Endometrium (tissue), 2 donors: ENCODE measurements around the gene PNKD.

Experiments
- FAIRE-seq: peaks from 2 replicates; lab custom pipeline; 2012; peaks lifted over from hg19 to GRCh38; lab: Jason Lieb, UNC
- donor health status: control.
- donor health status: control.

PNKD gene

GRCh38 chr2:218315397-218315796 lies 45.1 kb downstream of the PNKD start:
- no peak for FAIRE-seq

- no peak for FAIRE-seq
Measured at GRCh38 chr2:218317303-218317630, 46.9 kb downstream of the PNKD start.

DNA sequence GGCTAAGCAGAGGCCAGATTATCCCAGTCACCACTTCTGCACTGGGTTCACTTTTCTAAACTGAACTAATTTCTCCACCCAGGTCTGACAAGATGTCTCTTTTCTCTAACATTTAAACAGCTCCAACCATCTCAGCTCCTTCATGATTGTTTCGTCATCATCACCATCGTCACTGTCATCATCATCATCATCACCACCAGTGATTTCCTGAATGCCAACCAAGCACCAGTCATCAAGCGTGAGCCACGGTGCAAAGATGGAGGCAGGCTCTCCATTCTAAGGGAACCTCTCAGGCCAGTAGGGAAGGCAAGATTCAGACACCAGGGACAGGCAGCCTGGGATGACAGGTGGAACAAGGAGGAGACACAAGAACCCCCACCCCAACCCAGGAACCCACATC lies 47.5 kb downstream of the PNKD start:
- no peak for FAIRE-seq

- FAIRE-seq = no peak
Measured at GRCh38 chr2:218318241-218318640, 47.9 kb downstream of the PNKD start.

GRCh38 chr2:218319813-218320365 lies 49.6 kb downstream of the PNKD start:
- no peak for FAIRE-seq

DNA sequence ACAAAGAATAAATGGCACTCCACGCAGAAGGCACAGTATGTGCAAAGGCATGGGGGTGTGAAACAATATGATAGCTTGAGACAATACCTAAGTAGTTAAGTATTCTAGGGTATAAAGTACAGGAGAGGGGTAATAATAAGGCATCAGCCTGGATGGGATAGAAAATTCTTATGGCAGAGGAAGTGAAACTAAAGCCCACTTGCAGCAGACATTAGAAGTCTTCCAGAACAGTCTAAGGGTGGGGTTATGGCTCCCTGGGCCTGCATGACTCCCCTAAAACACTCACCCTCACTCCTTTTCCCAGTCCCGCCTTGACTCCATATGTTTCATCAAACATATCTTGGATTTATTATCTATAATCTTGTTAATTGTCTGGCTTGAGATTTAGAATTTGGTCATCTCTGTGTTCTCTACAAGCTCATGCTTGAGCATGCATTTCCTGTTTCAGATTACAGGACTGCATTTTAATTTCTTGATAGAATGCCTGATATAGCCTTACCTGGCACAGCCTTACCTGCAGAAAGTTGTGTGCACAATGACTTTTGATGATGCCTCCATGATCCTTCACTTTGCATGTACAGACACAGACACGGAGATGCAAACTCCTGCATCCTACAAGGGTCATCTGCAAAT lies 50.5 kb downstream of the PNKD start:
- FAIRE-seq = no peak

DNA sequence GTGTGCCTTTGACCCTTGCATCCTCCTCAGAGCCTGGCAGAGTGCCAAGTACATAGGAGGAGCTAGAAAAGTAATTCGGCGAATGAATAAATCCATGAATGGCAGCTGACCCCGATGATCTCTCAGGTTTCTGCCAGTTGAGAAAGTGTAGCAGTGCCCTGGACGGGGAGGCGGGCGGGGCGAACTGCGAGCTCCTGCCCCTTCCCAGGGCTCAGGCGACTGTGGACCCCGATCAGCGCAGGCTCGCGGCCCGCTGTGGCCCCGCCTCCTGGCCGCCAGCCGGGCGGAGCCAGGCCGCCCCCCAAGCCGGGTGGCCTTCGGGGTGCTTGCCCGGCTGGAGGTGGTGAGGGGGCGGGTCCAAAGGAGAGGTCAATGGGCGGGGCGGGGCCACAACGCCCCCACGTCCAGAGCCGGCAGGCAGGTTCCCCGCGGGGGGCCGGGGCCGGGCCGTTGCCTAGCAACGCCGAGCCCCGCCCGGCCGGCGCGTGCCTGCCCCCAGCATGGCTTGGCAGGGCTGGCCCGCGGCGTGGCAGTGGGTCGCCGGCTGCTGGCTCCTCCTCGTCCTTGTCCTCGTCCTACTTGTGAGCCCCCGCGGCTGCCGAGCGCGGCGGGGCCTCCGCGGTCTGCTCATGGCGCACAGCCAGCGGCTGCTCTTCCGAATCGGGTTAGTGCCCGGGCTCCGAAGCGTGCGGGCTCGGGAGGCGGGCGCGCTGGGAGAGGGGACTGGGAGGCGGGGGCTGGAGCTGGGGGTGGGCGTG lies 52.6 kb downstream of the PNKD start:
- no peak for FAIRE-seq

DNA sequence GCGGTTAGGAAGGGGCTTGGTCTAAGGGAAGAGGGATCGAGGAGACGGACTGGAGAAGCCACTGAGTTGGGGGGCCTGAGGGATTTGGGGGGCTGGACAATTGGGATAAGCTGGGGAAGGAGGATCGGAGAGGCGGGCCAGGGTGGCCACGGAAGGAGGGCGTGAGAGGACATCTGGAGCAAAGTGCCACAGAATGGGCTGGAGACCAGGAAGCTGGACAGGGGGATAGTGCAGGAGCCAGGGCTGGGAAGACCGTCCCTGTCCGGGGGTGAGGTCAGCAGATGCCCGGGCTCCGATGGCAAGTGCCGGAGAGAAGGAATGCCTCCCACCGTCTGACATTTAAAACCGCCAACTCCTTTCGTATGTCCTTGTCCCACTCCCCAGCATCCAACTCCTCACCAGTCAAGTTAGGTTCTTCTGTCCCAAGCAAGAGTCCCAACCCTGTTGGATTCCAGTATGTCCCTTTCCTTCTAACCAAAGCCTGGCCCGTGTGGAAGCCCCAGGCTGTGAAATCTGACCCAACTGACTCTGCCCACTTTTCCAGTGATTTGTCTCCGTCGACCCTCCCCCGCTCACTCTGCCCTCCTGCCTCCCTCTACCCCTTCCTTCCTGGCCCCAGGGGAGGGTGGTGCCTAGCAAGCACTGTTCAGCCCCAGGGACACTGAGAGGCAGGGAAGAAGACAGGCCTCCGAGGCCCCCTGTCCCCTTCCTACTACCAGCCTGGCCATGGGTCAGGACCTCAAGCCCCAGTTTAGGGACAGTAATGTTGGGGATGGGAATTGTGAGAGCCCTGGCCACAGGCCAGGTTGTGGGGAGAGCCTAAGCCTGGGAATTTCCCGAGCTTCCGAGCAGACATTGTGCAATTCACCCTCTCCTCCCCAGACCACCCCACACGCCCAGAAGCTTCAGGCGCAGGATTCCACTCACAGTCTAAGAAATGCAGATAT lies 53.5 kb downstream of the PNKD start:
- no peak for FAIRE-seq

- FAIRE-seq = no peak
Measured at GRCh38 chr2:218325566-218326160, 55.3 kb downstream of the PNKD start.

DNA sequence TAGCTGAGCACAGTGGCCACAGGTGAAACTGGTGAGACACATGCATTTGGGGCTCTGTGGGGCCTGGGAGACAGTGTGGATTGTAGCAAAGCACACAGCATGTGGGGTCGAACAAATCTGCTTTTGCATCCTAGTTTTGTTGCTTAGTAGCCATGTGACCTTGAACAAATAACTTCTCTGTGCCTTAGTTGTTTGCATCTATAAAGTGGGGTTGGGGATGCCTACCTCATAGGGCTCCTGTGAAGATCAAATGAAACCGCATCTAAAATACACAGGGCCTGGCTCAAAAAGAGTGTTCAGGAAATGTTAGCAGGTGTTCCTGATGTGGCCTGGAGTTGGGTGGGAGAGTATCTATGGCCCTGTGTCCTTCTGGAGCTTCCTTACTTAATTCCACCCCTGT lies 56.0 kb downstream of the PNKD start:
- FAIRE-seq = no peak

DNA sequence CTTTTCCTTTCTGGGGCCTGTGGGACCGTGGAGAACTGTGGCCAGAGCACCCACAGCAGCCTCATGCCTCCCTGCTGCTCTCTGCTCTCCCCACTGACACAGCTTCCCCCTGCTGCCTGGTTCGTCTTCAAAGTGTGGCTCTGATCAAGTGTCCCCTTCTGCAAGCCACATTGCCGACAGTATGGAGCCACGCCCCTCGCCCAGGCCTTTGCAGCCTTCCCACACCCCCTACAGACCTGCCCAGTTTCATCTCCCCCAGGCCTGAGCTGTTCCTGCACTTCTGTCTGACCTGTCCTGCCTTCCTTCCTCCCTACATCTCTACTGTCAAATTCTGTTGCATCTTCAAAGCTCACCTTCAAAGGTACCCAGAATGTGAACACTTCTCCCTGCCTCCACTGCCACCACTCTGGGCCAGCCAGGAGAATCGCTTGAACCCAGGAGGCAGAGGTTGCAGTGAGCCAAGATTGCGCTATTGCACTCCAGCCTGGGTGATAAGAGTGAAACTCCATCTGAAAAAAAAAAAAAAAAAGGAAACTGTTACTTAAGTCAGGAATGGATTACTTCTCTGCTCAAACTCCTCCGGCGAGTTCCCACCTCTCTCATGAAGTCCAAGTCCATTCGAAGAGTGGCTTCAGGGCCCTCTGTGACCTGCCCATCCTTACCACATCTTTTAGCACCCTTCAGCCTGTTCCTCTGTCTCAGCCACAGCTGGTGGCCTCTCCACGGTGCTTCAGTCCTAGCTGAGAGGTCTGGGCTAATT lies 57.3 kb downstream of the PNKD start:
- FAIRE-seq = no peak

DNA sequence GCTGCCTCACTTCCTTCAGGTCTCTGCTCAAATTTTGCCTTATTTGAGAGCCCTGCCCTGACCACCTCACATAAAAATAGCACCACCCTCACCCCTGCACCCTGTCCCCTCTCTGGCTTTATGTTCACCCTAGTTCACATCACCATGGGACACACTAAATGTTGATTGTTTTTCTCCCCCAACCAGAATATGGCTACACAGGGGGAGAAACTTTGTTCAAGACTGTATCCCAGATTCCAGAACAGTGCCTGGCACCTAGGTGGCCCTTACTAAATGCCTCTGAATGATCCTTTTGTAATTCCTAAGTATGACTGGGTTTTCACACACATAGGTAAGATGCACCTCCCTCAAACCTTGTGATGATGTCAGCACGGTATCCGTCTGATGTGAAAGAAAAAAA lies 58.0 kb downstream of the PNKD start:
- FAIRE-seq = no peak

GRCh38 chr2:218329027-218329825 lies 58.9 kb downstream of the PNKD start:
- no peak for FAIRE-seq

DNA sequence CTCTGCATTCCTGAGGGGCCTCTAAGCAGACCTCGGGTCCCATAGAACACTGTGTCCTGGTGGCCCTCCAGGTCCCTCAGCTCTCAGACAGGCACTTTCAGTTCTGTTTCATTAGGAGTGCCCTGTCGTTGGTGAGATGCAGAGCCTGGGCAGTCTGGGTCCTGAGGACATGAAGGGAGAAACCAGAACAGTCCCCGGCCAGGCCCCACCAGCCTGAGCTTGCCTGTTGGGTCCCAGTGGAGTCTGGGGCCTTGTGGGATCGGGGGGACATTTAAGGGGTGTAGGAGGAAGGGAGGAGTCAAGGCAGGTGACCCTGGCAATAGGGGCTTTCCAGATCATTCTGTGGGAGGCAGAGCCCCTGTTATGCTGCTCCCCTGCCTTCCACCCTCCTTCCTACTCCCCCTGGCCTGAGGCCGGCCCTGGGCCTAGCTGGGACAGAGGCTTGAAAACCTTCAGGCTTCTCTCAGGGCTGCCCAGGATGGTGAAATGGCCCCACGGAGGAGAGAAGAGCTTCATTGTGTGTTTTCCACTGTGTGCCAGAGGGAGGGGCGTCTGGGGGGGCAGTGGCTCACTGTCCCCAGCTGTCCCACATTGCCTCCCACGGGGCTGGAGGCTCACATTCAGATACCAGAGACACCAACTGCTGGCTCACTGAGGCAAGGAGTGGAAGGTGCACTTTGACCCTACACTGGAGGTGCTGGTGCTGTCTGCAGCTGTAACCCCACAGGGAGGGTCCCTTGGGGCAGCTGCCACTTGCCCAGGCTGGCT lies 59.7 kb downstream of the PNKD start:
- FAIRE-seq = no peak

- no peak for FAIRE-seq
Measured at GRCh38 chr2:218331745-218332144, 61.4 kb downstream of the PNKD start.

DNA sequence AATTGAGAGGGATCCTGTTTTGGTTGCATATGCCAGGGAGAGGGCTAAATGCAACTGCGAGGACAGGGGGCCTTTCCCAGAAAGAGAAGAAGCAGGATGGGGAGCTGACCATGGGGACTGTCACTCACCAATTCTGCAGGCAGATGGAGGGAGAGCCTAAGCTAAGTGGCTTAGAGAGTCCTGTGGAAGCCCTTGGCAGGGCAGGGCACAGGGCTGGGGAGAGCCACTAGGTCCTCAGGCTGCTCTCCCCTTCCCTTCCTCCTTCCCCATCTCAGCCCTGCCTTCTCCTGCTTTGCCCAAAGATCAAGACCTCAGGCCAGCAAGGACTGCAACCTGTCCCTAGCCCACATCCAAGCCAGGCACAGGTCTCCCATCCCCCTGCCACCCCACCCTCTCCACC lies 62.0 kb downstream of the PNKD start:
- no peak for FAIRE-seq

GRCh38 chr2:218332920-218333645 lies 62.8 kb downstream of the PNKD start:
- FAIRE-seq = no peak

GRCh38 chr2:218334531-218334930 lies 64.2 kb downstream of the PNKD start:
- no peak for FAIRE-seq

GRCh38 chr2:218340656-218341055 lies 70.3 kb downstream of the PNKD start:
- no peak for FAIRE-seq
